DMS53 (cell line): ENCODE results near the gene GPN1.
"Not testable (repeated sequence)": the region's sequence is repeated elsewhere in the genome, so short reads cannot be mapped to it uniquely, and the experiment has no call there.

Experiments used
- DNase-seq: peaks from one replicate; lab custom pipeline; 2025; lab: John Stamatoyannopoulos, UW

The GPN1 gene

DNA sequence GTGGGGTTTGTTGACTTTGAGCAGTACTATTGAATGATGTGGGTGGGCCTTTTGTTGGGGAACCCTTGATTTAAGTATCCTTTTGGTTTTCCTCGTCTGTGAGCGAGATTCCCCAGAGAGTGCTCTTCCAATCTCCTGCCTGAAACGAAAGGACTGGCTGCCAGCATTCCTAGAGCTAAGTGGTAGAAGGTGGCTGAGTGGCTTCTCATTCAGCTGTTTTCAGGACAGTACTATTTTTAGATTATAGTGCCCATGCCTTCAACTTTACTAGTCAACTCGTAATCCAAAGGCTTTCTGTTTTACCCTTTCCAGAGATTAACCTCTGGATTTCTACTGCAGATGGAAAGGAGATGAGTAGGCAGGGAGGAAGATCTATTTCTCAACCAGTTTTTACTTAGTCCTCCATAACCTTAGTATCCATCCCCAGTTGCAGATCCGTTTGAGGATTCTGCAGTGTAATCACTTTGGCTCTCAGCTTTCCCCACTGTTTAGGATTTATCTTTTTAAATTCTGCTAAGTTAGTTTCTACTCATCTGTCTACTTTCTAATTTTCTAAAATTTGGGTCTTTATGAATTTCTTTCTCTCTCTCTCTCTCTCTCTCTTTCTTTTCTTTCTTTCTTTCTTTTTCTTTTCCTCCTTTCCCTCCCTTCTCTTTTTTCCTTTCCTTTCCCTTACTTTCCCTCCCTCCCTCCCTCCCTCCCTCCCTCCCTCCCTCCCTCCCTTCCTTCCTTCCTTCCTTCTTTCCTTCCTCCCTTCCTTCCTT lies 44.1 kb downstream of the GPN1 start:
- no peak for DNase-seq

DNA sequence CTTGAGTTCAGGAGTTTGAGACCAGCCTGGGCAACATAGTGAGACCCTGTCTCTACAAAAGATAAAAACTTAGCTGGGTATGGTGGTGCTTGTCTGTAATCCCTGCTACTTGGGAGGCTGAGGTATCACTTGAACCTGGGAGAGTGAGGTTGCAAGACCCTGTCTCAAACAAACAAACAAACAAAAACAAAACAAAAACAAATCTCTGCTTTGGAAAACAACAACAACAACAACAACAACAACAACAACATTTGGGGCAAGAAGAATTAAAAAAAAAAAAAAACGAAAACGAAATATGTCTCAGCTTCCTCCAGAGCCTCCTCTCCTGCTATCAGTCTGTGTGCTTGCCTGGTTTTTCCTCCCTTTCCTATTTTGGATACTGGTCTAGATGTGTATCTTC lies 51.7 kb downstream of the GPN1 start:
- no peak for DNase-seq

DNA sequence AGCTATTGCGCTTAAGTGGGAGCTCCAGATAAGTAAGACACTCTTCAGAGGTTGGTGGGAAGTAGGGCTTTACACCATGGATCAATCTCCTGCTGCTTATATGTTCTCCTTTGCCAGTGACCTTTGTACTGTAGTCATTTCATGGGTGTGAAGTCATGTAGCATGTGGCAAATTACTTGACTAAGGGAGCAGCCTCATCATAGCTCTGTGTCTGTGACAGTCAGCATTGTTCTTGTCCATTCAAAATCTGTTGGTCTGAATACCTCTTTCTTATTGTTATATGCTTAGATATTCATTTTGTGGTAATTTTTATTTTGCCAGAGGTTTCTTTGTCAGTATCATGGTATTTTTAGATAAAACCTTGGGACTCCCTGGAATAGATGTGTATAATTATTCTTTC lies 53.0 kb downstream of the GPN1 start:
- DNase-seq, result peak; percentile 18

DNA sequence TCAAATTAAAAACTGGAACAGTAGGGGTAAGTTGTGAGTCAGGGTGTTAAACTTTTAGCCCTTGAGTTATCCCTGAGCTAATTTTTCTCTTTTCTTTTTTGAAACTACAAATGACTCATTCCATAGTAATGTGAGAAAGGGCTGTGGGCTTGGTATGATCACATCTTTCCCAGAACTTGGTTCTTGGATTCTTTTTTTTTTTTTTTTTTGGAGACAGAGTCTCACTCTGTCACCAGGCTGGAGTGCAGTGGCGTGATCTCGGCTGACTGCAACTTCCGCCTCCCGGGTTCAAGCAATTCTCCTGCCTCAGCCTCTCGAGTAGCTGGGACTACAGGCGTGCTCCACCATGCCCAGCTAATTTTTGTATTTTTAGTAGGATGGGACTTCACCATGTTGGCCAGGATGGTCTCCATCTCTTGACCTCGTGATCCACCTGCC lies 53.5 kb downstream of the GPN1 start:
- peak; percentile 10 for DNase-seq

DNA sequence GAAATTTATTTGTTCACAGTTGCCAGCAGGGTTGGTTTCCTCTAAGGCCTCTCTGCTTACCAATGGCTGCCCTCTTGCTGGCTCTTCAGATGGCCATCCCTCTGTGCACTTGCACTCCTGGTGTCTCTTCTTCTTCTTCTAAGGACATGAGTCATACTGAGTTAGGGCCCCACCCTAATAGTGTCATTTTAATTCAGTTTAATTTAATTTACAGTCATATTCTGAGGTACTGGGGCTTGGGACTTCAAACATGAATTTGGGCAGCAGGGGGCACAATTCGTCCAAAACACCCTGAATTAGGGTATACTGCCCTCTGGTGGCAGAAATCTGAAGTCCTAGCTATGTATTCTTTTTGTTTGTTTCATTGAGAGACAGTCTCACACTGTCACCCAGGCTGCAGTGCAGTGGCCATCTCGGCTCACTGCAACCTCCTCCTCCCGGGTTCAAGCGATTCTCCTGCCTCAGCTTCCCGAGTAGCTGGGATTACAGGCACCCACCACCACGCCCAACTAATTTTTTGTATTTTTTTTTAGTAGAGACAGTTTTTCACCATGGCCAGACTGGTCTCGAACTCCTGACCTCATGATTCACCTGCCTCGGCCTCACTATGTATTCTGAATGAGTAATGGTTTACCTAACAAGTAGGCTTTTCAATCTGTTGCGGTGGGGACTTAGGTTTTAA lies 54.7 kb downstream of the GPN1 start:
- peak; percentile 90 for DNase-seq

DNA sequence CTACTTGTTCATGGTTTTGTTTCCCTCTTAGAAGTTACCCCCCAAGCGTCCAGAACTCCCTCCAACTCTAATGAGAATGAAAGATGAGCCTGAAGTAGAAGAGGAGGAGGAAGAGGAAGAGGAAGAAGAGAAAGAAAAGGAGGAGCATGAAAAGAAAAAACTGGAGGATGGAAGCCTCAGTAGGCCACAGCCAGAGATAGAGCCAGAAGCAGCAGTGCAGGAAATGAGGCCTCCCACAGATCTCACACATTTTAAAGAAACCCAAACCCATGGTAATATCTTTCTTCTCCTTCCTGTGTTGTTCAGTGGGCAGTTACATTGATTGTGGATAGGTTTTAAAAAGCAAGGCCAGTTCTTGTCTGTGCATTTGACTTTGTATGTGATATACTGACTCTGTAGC lies 56.2 kb downstream of the GPN1 start:
- DNase-seq, result not testable (repeated sequence)

DNA sequence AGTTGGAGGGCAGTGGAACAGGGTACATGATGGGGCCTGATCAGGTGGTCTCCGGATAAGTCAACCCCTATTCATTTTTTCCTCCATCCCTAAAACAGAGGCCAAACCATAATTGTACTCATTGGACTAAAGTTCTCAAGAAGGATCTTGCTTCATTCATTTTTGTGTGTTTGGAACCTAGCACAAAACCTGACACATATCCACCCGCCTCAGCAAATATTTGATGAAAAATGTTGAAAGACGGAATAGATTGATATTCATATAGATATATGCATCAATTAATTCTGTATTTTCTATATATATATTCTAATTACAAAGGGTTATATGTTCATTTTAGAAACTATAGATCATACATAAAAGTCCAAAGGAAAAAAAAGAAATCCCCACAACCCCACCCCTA lies 56.7 kb downstream of the GPN1 start:
- no peak for DNase-seq

DNA sequence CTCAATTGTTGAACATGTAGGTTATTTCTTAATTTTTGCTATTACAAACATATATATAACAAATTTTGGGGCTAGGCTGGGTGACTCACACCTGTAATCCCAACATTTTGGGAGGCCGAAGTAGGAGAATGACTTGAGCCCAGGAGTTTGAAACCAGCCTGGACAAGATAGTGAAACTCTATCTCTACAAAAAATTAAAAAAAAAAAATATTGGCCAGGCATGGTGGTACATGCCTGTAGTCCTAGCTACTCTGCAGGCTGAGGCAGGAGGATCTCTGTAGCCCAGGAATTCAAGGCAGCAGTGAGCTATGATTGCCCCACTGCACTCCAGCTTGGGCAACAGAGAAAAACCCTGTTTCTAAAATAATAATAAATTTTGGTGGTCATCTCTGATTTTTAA lies 58.4 kb downstream of the GPN1 start:
- no peak for DNase-seq

DNA sequence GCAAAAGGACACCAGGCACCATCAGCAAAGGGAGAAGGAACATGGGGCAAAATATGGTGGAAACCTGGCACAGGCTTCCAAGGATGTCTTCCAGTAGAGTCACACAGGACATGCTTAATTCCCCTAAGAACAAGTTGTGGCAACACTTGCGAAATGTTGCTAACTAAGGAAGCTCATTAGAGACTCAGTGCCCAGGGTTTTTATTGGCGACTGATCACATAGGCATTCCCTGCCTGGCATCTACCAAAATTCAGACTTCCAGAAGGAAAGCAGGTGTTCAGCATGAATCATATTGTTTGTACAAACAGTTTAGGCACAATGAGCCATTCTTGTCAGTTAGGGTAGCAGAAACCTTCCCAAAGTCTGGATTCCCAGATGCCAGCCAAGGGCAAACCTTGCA lies 60.6 kb downstream of the GPN1 start:
- peak; percentile 63 for DNase-seq

DNA sequence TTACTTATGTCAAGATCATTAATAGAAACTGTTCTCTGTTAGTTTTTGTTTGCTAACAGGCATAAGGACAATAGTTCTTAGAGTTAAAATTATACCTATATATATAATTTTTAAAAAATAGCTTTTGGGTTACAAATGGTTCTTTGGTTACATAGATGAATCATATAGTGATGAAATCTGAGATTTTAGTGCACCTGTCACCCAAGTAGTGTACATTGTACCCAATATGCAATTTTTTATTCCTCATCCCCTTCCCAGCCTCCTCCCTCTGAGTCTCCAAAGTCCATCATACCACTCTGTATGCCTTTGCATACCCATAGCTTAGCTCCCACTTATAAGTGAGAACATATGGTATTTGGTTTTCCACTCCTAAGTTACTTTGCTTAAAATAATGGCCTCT lies 61.2 kb downstream of the GPN1 start:
- DNase-seq, result peak; percentile 61

DNA sequence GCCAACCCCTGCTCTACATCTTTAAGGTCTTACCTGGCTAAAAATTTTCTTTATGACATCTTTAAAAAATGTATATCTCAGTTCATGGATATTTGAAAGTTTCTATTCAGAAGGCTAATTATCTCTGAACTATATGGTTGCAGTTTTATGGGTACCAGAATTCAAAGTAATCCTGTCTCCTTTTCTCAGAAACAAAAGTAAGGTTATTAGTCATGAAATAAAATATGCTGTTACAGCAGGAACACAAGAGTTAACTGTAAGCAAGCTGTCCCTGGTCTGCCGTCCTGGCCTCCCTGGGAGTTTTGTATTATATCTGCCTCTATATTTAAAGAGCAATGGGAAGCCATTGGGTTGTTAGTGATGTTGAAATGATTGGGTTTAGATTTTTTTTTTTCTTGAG lies 68.8 kb downstream of the GPN1 start:
- DNase-seq, result no peak
